T-cell (primary cell): ENCODE results near the gene PDE4B. TPM values are rescaled to one million over a fixed set of nuclear protein-coding genes. Genes with fewer than 3 reads are reported as not detected.

Experiments used
- ATAC-seq, 4 experiments: fragments of 200-7000 bp in 3 of 4; fragments of 150-1000 bp in 1 of 4; cut with Tn5 transposase; replicated peaks in 1 of 4; 1 replicate in 3 of 4; 2 replicates in 1 of 4; pipeline ENCODE4 v1.10.0; 2021; ENCODE audit warnings: moderate library complexity in 3 of 4, mild to moderate bottlenecking in 2 of 4, moderate number of reproducible peaks in 1 of 4
- CTCF ChIA-PET, 2 donors: fragments of 300-600 bp; sonication (Branson Sonifier 250); formaldehyde crosslinking; loops; one replicate each; lab custom pipeline; 2022; ENCODE audit warnings: antibody characterized with exemption in 2 of 2; lab: Charles Lee
- POLR2A ChIA-PET, 2 donors: fragments of 300-600 bp; sonication (Branson Sonifier 250); formaldehyde crosslinking; loops; one replicate each; lab custom pipeline; 2022; ENCODE audit warnings: antibody characterized with exemption in 2 of 2; lab: Charles Lee
- DNase-seq, 35 experiments: peaks; one replicate each; pipeline versions ENCODE4 v3.0.0 to v3.0.0-alpha.2; 2013 to 2023
- H3K27ac ChIP-seq: one replicate; pipeline ENCODE4 v1.5.1; 2013; ENCODE audit warnings: low read length
- H3K27me3 ChIP-seq, 2 experiments: replicated peaks in 1 of 2; 1 replicate in 1 of 2; 2 replicates in 1 of 2; pipeline versions ENCODE4 v1.6.1 to v1.7.0; 2013; ENCODE audit warnings: low read length in 1 of 2, mixed read lengths in 1 of 2; ENCODE audit not compliant: control insufficient read depth in 2 of 2, insufficient read depth in 2 of 2; ENCODE audit errors: extremely low read depth in 1 of 2
- H3K36me3 ChIP-seq, 2 donors: 1 replicate in 1 of 2; 2 replicates in 1 of 2; pipeline versions ENCODE4 v1.6.1 to v1.7.0; 2013; ENCODE audit warnings: low read length in 1 of 2; ENCODE audit not compliant: control insufficient read depth in 2 of 2, insufficient read depth in 1 of 2; ENCODE audit errors: extremely low read depth in 1 of 2
- H3K4me1 ChIP-seq, 2 experiments: 1 replicate in 1 of 2; 2 replicates in 1 of 2; pipeline versions ENCODE4 v1.6.1 to v1.7.0; 2013; ENCODE audit warnings: low read length in 2 of 2, mixed read lengths in 1 of 2; ENCODE audit not compliant: insufficient read depth in 2 of 2, control insufficient read depth in 1 of 2; ENCODE audit errors: extremely low read depth in 1 of 2
- H3K4me3 ChIP-seq, 2 donors: 1 replicate in 1 of 2; 2 replicates in 1 of 2; pipeline versions ENCODE4 v1.5.1 to v1.7.0; 2013; ENCODE audit warnings: mild to moderate bottlenecking in 2 of 2, low read length in 1 of 2, moderate library complexity in 1 of 2; ENCODE audit not compliant: control insufficient read depth in 1 of 2; ENCODE audit errors: extremely low read depth in 1 of 2
- H3K9me3 ChIP-seq: 2 replicates; pipeline ENCODE4 v1.7.0; 2013
- H3K27ac Mint-ChIP-seq, 2 donors: one replicate each; pipeline ENCODE4 v1.8.0; 2020 to 2021; ENCODE audit warnings: mild to moderate bottlenecking in 2 of 2, mixed read lengths in 2 of 2
- H3K27me3 Mint-ChIP-seq, 2 donors: one replicate each; pipeline ENCODE4 v1.8.0; 2021 to 2022; ENCODE audit warnings: mixed read lengths in 2 of 2
- H3K36me3 Mint-ChIP-seq: one replicate; pipeline ENCODE4 v1.8.0; 2021; ENCODE audit warnings: mixed read lengths
- H3K4me1 Mint-ChIP-seq, 3 donors: one replicate each; pipeline ENCODE4 v1.8.0; 2020 to 2022; ENCODE audit warnings: mixed read lengths in 3 of 3, mild to moderate bottlenecking in 1 of 3
- H3K4me3 Mint-ChIP-seq, 3 donors: one replicate each; pipeline ENCODE4 v1.8.0; 2020 to 2022; ENCODE audit warnings: mild to moderate bottlenecking in 3 of 3, mixed read lengths in 3 of 3, moderate library complexity in 3 of 3
- H3K9me3 Mint-ChIP-seq, 3 donors: one replicate each; pipeline ENCODE4 v1.8.0; 2020 to 2022; ENCODE audit warnings: mixed read lengths in 3 of 3
- WGBS: methylation state at CpG from one replicate; pipeline ENCODE4 v1.1.5; 2013; ENCODE audit warnings: missing lambda C conversion rate; ENCODE audit not compliant: insufficient coverage; 5-methylcytosine and 5-hydroxymethylcytosine counted together
- total RNA-seq, 35 experiments: library from RNA in 6 of 35; stranded (reverse) in 6 of 35; fragments of 120-200 nt in 1 of 35; gene quantifications; one replicate each; pipeline versions ENCODE4 v1.2.1 to v1.2.4 and lab custom pipeline; 2013 to 2026

Gene PDE4B
- total RNA-seq, 5 donors from 2014 or later (not counting 1 experiment from before 2014, with no cell fraction given) = 46.3 to 103 (median 54.1) TPM

GRCh38 chr1:66166753-66167152, 374.1 kb downstream of the PDE4B start:
- Mint-ChIP-seq H3K27ac (no peak overlapping the region), H3K36me3 (no peaks in the 10 kb centered on the region), H3K27me3 (peaks cover 7 to 23% of the 10 kb centered on the region in 2 donors), H3K4me3 (no peak overlapping the region), H3K9me3 (no peaks in the 10 kb centered on the region), H3K4me1 (peaks cover 13 to 18% (median 14%) of the 10 kb centered on the region in 3 donors)
- no peak overlapping the region for H3K27ac ChIP-seq
- ATAC-seq (no peak), DNase-seq (no peak)
- ChIA-PET CTCF (interaction anchor here in 1 of 2 donors (0.6 kb wide), 1 partner anchor 90 kb away, joined by 3 read pairs; no protein-coding TSS in a partner anchor), POLR2A (no interaction called here)
- peaks cover 0 to 4% of the 10 kb centered on the region in 2 experiments for H3K27me3 ChIP-seq
- no peak overlapping the region for H3K4me3 ChIP-seq
- H3K9me3 ChIP-seq = no peaks in the 10 kb centered on the region
- H3K4me1 ChIP-seq = peaks cover 0 to 12% of the 10 kb centered on the region in 2 experiments
- WGBS = no CpG with 5 or more reads among the region's 3 CpGs
- H3K36me3 ChIP-seq = no peaks in the 10 kb centered on the region

GRCh38 chr1:66167267-66167666, 374.6 kb downstream of the PDE4B start:
- no peak overlapping the region for H3K4me3 ChIP-seq
- peaks cover 13 to 18% (median 14%) of the 10 kb centered on the region in 3 donors for H3K4me1 Mint-ChIP-seq
- DNase-seq = no peak
- POLR2A ChIA-PET = no interaction called here
- peaks cover 0 to 4% of the 10 kb centered on the region in 2 experiments for H3K27me3 ChIP-seq
- peaks cover 0 to 12% of the 10 kb centered on the region in 2 experiments for H3K4me1 ChIP-seq
- no peaks in the 10 kb centered on the region for H3K9me3 Mint-ChIP-seq
- H3K36me3 Mint-ChIP-seq = no peaks in the 10 kb centered on the region
- H3K27ac Mint-ChIP-seq = no peak overlapping the region
- no peak for ATAC-seq
- CTCF ChIA-PET = no interaction called here
- H3K36me3 ChIP-seq = no peaks in the 10 kb centered on the region
- no peaks in the 10 kb centered on the region for H3K9me3 ChIP-seq
- peaks cover 7 to 23% of the 10 kb centered on the region in 2 donors for H3K27me3 Mint-ChIP-seq
- no peak overlapping the region for H3K27ac ChIP-seq
- no peak overlapping the region for H3K4me3 Mint-ChIP-seq

- Histone ChIP-seq H3K4me3 (no peak overlapping the region), H3K27me3 (peaks cover 0 to 4% of the 10 kb centered on the region in 2 experiments), H3K36me3 (no peaks in the 10 kb centered on the region), H3K27ac (no peak overlapping the region), H3K9me3 (no peaks in the 10 kb centered on the region), H3K4me1 (peaks cover 0 to 12% of the 10 kb centered on the region in 2 experiments)
- POLR2A ChIA-PET = no interaction called here
- WGBS = 83% methylated on average over 4 of the region's 5 CpGs
- Mint-ChIP-seq H3K36me3 (no peaks in the 10 kb centered on the region), H3K27ac (no peak overlapping the region), H3K27me3 (peaks cover 5 to 16% of the 10 kb centered on the region in 2 donors), H3K4me3 (no peak overlapping the region), H3K9me3 (no peaks in the 10 kb centered on the region), H3K4me1 (peaks cover 13 to 18% (median 14%) of the 10 kb centered on the region in 3 donors)
- ATAC-seq = no peak
- DNase-seq = no peak
- CTCF ChIA-PET = no interaction called here
Observed at GRCh38 chr1:66168467-66168887, 375.8 kb downstream of the PDE4B start.

- Mint-ChIP-seq H3K27ac (no peak overlapping the region), H3K27me3 (peaks cover 1 to 12% of the 10 kb centered on the region in 2 donors), H3K36me3 (no peaks in the 10 kb centered on the region), H3K4me3 (no peak overlapping the region), H3K9me3 (no peaks in the 10 kb centered on the region), H3K4me1 (peaks cover 13 to 18% (median 14%) of the 10 kb centered on the region in 3 donors)
- peak in 3 of 4 experiments; percentile 45 to 92 (median 60) for ATAC-seq
- Histone ChIP-seq H3K4me3 (no peak overlapping the region), H3K4me1 (peaks cover 0 to 12% of the 10 kb centered on the region in 2 experiments), H3K36me3 (no peaks in the 10 kb centered on the region), H3K9me3 (no peaks in the 10 kb centered on the region), H3K27me3 (peaks cover 0 to 4% of the 10 kb centered on the region in 2 experiments), H3K27ac (no peak overlapping the region)
- ChIA-PET CTCF (interaction anchor here in 1 of 2 donors (1.8 kb wide), 1 partner anchor 73 kb away, joined by 5 read pairs; no protein-coding TSS in a partner anchor), POLR2A (no interaction called here)
- peak in 6 of 35 experiments; percentile 1 to 33 (median 2) for DNase-seq
- 21% methylated on average over 4 of the region's 6 CpGs for WGBS
Observed at GRCh38 chr1:66168948-66169671, 376.4 kb downstream of the PDE4B start.

GRCh38 chr1:66172272-66172671, 379.6 kb downstream of the PDE4B start:
- no peak overlapping the region for H3K4me3 Mint-ChIP-seq
- no peaks in the 10 kb centered on the region for H3K9me3 Mint-ChIP-seq
- peaks cover 13 to 18% (median 14%) of the 10 kb centered on the region in 3 donors for H3K4me1 Mint-ChIP-seq
- H3K27me3 ChIP-seq = no peaks in the 10 kb centered on the region
- no peak overlapping the region for H3K4me3 ChIP-seq
- ChIA-PET POLR2A (no interaction called here), CTCF (interaction anchor here in 1 of 2 donors (1.3 kb wide), 1 partner anchor 70 kb away, joined by 3 read pairs; no protein-coding TSS in a partner anchor)
- no peak overlapping the region for H3K27ac ChIP-seq
- peaks cover 0 to 12% of the 10 kb centered on the region in 2 experiments for H3K4me1 ChIP-seq
- peaks cover 3 to 15% of the 10 kb centered on the region in 2 donors for H3K27me3 Mint-ChIP-seq
- no peak overlapping the region for H3K27ac Mint-ChIP-seq
- no peaks in the 10 kb centered on the region for H3K9me3 ChIP-seq
- ATAC-seq = no peak
- no peaks in the 10 kb centered on the region for H3K36me3 ChIP-seq
- DNase-seq = no peak
- no peaks in the 10 kb centered on the region for H3K36me3 Mint-ChIP-seq
- no CpG with 5 or more reads among the region's 1 CpG for WGBS

- H3K9me3 ChIP-seq = no peaks in the 10 kb centered on the region
- no peaks in the 10 kb centered on the region for H3K36me3 ChIP-seq
- ChIA-PET POLR2A (no interaction called here), CTCF (no interaction called here)
- Mint-ChIP-seq H3K27me3 (peaks cover 3 to 8% of the 10 kb centered on the region in 2 donors), H3K4me3 (no peak overlapping the region), H3K36me3 (no peaks in the 10 kb centered on the region), H3K4me1 (no peaks in the 10 kb centered on the region), H3K9me3 (no peaks in the 10 kb centered on the region), H3K27ac (no peak overlapping the region)
- ATAC-seq (no peak), DNase-seq (no peak)
- H3K27ac ChIP-seq = no peak overlapping the region
- H3K4me1 ChIP-seq = no peaks in the 10 kb centered on the region
- H3K27me3 ChIP-seq = no peaks in the 10 kb centered on the region
- no peak overlapping the region for H3K4me3 ChIP-seq
- no CpG with 5 or more reads among the region's 1 CpG for WGBS
Observed at GRCh38 chr1:66175098-66175497, 382.4 kb downstream of the PDE4B start.
